GM10847 (cell line): ENCODE results near the gene DHPS.

ENCODE experiments used
- POLR2A ChIP-seq: IDR thresholded peaks from 2 replicates; pipeline ENCODE4 v1.6.1; 2011; ENCODE audit not compliant: insufficient read length; ENCODE audit errors: extremely low read depth

DHPS gene

DNA sequence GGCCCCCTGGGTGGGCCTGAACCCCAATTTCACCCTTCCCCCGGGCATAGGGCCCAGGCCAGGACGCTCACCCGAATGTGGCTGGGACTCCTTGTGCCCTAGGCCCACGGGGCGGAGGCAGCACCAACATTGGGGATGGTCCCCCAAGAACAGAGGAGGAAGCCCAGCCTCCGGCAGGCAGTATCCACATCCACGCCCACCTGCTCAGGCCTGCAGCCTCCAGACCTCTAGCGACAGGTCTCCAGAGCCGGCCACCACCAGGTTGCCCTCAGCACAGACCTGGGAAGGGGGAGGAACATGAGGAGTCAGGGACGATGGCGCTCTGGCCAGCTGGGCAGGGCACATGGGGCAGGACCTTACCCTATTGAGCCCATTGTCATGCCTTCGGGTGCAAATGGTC is 7.3 kb upstream of the DHPS start:
- TF ChIP-seq POLR2A: no peak

DNA sequence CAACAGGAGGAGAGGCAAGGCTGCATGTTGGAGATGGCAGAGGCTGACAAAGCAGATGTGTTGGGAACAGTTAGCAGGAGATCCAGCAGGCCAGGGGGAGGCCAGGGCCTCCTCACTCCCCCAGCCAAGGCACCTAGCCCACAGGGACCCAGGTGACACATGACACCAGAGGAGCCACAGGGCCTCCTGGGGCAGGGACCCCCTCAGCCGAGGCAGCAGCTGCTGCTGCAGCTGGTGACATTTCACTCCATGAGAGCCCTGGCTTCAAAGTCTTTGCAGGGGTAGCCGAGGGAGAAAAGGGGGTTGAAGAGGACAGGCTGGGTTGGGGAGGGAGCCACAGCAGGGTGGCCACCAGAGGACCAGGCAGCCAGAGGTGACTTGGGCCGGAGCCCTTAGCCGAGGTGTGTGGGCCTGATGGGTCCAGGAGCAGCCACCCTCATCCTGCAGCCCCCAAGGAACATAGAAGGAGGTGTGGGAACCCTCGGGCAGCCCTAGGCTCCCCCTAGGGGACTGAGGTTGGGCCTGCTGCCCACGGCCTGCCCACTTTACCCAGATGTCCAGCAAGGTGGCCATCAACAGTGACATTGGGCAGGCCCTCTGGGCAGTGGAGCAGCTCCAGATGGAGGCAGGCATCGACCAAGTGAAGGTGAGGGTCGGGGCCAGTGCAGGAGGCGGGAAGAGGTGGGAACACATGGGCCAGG is 6.0 kb upstream of the DHPS start, which contains the start of gene GNG14:
TSS of gene GNG14 (plus strand) at position 503 of the 701 bp plus-strand sequence. CDS start at position 554, 51 bp downstream.
- no peak for TF ChIP-seq POLR2A

DNA sequence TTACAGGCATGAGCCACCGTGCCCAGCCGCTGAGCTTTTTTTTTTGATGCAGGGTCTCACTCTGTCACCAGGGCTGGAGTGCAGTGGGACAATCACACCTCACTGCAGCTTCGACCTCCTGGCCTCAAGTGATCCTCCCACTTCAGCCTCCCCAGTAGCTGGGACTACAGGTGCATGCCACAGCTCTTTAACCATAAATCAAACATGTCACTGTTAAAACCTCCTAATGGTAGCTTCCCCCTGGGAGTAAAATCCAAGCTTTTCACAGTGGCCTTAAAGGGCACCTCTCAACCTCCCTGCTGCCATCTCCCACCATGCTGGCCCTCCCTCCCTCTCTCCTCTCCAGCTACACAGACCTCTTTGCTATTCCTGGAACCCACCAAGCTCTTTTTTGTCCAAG is 4.2 kb upstream of the DHPS start:
- no peak for TF ChIP-seq POLR2A

DNA sequence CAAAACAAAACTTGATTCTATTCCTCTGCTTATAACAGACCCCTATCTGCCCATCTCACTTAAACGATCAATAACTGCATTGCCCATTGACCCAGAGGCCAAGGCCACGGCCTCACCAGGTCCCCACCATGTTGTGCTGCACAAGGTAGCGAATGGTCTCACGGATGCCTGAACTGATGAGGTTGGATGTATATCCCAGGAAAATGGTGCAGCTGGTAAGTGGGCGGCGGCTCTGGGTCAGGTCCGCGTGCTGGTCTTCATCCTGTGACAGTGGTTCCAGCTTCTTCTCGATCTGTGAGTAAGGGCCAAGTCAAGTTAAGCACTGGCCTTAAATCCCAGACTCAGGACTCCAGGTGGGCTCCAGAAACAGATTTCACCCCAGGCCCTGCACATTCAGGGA is 1.6 kb downstream of the DHPS start:
- TF ChIP-seq POLR2A: no peak

DNA sequence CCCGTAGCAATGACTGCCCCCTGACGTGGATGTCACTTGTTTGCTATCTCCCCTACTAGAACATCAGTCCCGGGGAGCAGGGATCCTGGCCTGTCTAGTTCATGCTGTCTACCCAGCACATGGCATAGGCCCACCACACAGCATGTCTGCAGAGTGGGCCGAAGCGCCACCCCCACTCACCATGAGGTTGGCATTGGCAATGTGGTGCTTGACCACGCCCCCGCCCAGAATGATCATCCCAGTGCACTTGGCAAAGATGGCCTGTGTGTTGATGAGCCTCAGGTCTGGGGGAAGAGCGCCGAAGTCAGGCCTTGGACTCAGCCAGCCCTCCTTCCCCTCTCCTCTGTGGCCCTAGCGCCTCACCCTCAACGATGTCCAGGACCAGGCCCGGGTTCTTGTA is 4.8 kb downstream of the DHPS start:
- no peak for TF ChIP-seq POLR2A

DNA sequence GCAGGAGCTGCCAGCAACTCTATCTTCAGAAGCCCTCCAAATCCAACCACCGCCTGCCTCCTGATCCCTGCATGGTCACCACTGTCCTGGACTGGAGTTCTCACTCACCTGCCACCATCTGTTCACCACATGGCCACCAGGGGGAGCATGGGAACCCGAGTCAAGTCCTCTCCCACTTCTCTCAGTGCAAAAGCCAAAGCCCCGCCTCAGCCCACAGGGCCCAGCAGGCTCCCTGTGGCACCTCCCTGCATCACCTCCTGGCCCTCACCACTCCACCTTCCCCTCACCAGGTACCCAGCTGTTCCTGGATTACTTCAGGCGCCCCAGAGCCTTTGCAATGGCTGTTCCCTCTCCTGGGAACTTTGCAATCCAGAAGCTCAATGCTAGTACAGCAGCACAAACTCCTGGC is 5.3 kb downstream of the DHPS start:
- no peak for TF ChIP-seq POLR2A

DNA sequence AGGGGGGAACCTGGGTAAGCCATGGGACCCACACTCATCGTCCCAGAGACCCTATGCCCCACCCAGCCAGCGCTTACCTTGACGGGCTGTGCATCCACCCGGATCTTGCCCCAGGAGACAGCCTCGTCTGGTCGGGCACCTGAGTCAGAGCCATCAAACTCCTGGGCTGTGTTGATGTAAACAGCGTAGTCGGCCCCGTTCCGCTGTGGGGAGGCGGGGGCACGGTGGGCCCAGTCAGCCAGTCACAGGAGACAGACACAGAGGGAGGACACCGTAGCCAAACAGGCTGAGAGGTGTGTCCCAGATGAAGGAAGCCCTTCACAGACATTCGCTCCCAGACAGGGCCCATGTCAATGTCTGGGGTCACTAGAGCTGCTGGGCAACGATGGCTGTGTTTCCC is 5.7 kb downstream of the DHPS start:
- no peak for TF ChIP-seq POLR2A

DNA sequence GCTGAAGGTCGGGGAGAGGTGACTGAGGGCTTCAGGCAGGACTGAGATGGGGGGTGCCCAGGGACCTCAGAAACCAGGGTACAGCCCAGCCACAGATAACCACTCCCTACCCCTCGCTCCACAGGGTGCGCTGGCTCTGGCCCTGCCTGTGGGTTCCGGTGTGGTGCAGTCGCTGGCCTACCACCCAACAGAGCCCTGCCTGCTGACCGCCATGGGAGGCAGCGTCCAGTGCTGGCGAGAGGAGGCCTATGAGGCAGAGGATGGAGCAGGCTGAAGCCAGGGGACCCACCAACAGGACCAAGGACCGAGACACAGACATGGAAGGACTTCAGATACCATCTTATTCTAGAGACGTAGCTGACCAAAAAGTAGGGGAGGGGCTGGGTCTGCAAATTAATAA is 6.3 kb downstream of the DHPS start:
- TF ChIP-seq POLR2A: no peak

DNA sequence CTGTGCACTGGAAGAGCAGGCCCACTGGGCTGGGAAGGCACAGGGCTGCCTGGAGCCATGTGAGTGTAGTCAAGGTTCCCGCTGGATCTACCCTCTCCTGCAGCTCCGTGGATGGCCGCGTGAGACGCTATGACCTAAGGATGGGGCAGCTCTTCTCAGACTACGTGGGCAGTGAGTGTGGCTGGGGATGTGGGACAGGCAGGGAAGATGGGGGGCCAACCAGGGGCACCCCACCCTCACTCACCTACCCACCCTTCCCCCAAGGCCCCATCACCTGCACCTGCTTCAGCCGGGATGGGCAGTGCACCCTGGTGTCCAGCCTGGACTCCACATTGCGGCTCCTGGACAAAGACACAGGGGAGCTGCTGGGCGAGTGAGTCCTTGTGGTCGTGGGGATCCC is 8.9 kb downstream of the DHPS start:
- no peak for TF ChIP-seq POLR2A

DNA sequence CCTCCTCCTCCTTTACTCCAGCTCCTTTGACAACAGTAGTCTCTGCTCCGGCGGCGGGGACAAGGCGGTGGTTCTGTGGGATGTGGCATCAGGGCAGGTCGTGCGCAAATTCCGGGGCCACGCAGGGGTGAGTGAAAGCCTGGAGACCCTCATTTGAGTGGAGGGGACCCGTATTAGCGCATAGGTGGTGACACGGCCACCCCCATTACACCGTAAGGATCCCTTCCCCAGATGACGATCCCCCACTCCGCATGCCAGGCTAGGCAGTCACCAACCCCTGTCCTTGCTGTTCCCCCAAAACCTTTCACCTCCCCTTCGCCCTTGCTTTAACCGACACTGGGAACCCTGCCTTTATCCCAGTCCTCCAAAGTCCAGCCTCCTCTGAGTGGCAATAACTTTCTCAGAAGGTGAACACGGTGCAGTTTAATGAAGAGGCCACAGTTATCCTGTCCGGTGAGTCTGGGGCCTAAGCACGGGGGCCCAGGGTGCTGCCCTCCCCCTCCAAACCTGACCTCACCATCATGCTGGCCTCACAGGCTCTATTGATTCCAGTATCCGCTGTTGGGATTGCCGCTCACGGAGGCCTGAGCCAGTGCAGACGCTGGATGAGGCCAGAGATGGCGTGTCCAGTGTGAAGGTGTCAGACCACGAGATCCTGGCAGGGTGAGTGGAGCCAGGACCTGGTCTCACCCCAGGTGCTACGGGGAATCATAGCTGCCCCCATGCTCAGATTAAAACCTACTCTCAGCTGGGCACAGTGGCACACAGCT is 11.3 kb downstream of the DHPS start:
- TF ChIP-seq POLR2A: no peak

DNA sequence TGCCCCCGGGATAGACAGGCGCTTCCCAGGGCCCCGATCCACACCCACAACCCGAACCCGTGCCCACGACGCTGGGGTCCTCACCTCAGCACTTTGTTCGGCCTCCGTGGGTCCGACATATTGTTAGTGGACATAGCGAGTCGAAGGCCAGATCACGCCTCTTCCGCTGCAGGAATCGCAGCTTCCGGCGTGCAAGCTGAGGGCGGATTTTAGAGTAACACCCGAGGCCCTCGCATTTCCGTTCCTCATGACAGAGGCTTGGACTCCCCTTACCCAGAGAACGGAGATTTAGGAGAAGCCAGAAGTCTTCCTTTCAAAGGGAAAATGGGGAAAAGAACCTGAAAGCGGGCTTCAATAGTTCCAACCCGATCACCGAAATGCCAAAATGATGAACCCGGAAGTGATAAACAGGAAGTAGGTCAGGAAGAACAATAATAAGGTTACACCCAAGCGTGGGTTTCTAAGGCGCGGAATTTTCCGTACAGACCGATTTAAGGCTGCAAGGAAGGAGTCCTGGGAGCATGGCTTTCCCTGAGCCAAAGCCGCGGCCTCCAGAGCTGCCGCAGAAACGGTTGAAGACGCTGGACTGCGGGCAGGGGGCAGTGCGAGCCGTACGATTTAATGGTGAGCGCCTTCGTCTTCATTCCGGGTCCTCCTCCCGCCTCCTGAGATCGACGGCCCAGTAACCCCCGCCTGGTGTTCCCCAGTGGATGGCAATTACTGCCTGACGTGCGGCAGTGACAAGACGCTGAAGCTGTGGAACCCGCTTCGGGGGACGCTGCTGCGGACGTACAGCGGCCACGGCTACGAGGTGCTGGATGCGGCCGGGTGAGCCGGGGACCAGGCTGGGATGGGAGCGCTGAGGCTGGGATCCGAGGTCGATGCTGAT is 12.2 kb downstream of the DHPS start:
- TF ChIP-seq POLR2A: peak; percentile 61

DNA sequence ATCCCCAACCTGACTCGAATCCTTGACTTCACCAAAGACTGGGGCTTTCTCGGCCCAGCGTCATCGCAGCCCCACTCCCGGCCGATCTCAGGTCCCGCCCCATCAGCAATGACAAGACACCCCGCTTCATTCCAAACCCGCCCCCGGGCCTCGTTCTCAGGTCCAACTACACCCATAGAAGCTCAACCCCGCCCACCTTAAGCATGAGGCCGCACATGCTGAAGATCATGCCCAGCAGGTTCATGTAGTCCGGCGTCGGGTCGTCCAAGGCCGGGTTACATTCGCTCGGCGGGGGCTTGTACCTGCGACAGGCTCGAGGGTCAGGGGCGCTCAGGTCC is 12.8 kb downstream of the DHPS start:
- TF ChIP-seq POLR2A: no peak

DNA sequence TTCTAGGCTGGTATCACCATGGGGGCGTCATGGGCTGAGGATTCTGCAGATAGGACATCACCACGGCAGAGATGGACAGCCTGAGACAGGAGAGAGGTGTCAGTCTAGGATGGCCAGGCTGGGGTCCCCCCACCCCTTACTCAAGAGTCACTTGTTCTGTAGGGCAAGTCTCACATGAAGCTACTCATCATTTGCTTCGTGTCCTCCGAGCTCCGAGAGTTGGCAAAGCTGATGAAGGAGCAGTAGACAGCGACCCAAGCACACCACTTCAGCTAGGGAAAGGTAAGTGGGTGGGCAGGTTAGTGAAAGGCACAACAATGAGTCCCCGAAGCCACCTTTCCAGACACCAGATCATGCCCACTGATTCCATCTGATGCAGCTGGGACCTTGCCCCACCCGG is 13.3 kb downstream of the DHPS start:
- no peak for TF ChIP-seq POLR2A

DNA sequence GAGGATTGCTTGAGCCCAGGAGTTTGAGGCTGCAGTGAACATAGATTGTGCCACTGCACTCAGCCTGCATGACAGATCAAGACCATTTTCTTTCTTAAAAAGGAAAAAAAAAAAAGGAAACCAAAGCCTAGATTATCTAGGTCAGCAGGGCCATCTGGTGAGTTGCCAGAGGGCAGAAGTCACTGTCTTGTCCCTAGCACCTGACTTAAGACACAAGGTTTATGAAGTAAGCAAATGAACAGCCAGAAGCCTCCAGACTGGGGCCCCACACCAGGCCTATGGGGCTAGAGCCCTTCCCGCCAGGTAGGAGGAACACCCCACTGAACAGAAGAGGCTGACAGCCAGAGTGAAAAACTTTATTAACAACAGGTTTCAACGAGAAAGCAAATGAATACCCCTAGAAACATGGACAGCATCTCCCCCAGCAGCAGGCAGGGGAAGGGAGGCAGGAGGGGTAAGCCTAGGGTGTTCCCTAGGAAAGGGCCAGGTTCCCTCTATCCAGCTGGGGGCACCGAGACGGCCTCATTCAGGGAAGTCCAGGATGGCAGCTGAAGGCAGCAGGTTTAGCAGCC is 13.9 kb downstream of the DHPS start:
- no peak for TF ChIP-seq POLR2A

DNA sequence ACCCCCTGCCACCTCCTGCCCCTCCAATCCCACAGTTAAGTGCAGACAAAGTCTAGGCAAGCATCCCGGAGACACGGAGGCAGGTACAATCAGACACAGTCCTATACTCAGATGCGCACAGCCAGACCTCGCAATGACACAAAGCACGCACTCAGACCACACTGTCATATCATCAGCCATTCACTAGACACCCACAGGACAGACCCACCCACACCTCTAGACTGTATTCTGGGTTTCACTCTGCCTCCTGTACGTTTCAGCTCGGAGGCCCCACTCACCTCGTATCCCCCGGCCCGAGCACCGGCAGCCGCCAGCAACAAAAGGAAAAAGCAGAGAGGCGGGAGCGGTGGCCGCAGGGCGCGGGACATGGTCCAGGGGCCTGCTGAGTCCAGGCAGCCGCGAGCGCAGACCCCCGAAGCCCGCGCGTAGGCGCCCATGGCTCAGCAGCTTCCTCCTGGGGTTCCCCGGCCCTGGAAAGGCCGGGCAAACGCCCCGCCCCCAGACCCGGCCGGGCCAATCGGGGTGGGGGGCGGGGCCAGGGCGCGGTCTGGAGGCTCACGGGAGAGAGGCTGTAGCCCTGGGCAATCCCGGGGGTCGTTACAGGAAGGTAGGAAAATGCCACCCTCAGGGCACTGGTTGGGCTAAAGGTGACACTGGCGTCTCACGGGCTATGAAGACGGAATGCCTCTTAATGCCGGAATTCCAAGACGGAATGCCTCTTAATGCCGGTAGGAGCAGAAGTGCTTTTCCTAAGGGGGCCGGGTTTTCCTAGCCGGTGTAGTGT is 15.2 kb downstream of the DHPS start, which contains the start of the genes MAN2B1 and WDR83:
TSS of gene MAN2B1 (minus strand) at position 478 of the 784 bp plus-strand sequence. CDS start at position 437, 41 bp downstream.
TSS of gene WDR83 (plus strand) at position 543 of the 784 bp plus-strand sequence. CDS start 2,984 bp downstream, outside the sequence.
- peak; percentile 40 for TF ChIP-seq POLR2A
